Mesothelial cell of epicardium (in vitro differentiated cells): ENCODE measurements around the gene HSD17B14. TPM values are rescaled to one million over a fixed set of nuclear protein-coding genes. Genes with fewer than 3 reads are reported as not detected.
"Not testable (repeated sequence)": the region's sequence is repeated elsewhere in the genome, so short reads cannot be mapped to it uniquely, and the experiment has no call there.

ENCODE experiments used
- DNase-seq, 2 experiments: peaks; one replicate each; pipeline ENCODE4 v3.0.0; 2021; ENCODE audit warnings: low spot score in 2 of 2; ENCODE audit not compliant: unreplicated experiment in 2 of 2
- H3K27ac Mint-ChIP-seq: 2 replicates; pipeline ENCODE4 v1.8.0; 2021; ENCODE audit warnings: mixed read lengths
- H3K27me3 Mint-ChIP-seq: 2 replicates; pipeline ENCODE4 v1.8.0; 2021; ENCODE audit warnings: low read depth, mixed read lengths
- H3K36me3 Mint-ChIP-seq: 2 replicates; pipeline ENCODE4 v1.8.0; 2021; ENCODE audit warnings: mixed read lengths
- H3K4me1 Mint-ChIP-seq: 2 replicates; pipeline ENCODE4 v1.8.0; 2021; ENCODE audit warnings: mixed read lengths
- H3K4me3 Mint-ChIP-seq: 2 replicates; pipeline ENCODE4 v1.8.0; 2021; ENCODE audit warnings: mild to moderate bottlenecking, moderate library complexity, mixed read lengths
- H3K9me3 Mint-ChIP-seq: 2 replicates; pipeline ENCODE4 v1.8.0; 2021; ENCODE audit warnings: mixed read lengths
- CTCF ChIP-seq: fragments of 200-600 bp; sonication (generic); IDR thresholded peaks from one replicate; pipeline ENCODE4 v1.5.0; 2021; ENCODE audit warnings: antibody characterized with exemption; ENCODE audit not compliant: unreplicated experiment
- total RNA-seq: library from RNA; stranded (reverse); gene quantifications from 3 replicates; pipeline ENCODE4 v1.2.1, GENCODE V29; 2021

The HSD17B14 gene
- total RNA-seq, 1 donor from 2014 or later, result 27.1 TPM

GRCh38 chr19:48872884-48873475, 36.7 kb upstream of the HSD17B14 start:
- Mint-ChIP-seq H3K4me1 (peaks cover 47% of the 10 kb centered on the region), H3K36me3 (peaks cover 29% of the 10 kb centered on the region), H3K27ac (peak overlapping the region; percentile 100), H3K4me3 (peak overlapping the region; percentile 98), H3K27me3 (no peaks in the 10 kb centered on the region), H3K9me3 (no peaks in the 10 kb centered on the region)
- no peak for TF ChIP-seq CTCF
- DNase-seq, result peak; percentile 49 to 74

- Mint-ChIP-seq H3K27ac (peak within 1 kb of the TSS; percentile 100), H3K4me3 (peak within 1 kb of the TSS; percentile 98), H3K4me1 (peaks cover 51% of the 10 kb centered on the region), H3K27me3 (no peaks in the 10 kb centered on the region), H3K9me3 (no peaks in the 10 kb centered on the region), H3K36me3 (peaks cover 27% of the 10 kb centered on the region)
- TF ChIP-seq CTCF, result no peak
- DNase-seq, result peak; percentile 96 to 100
Measured at GRCh38 chr19:48872182-48872883, 36.0 kb upstream of the HSD17B14 start, which contains the start of gene PPP1R15A. Gene PPP1R15A, plus strand, starts transcription at chr19:48872421. Its CDS starts 813 bp downstream, at chr19:48873234.

- H3K27me3 Mint-ChIP-seq, H3K9me3 Mint-ChIP-seq, DNase-seq: not testable (repeated sequence)
- H3K4me1 Mint-ChIP-seq, result peaks cover 58% of the 10 kb centered on the region
- H3K27ac Mint-ChIP-seq, result peak overlapping the region; percentile 100
- H3K36me3 Mint-ChIP-seq, result peaks cover 27% of the 10 kb centered on the region
- H3K4me3 Mint-ChIP-seq, result peak overlapping the region; percentile 98
Measured at GRCh38 chr19:48871471-48872181, 35.3 kb upstream of the HSD17B14 start.

- DNase-seq, result no peak
- H3K27ac Mint-ChIP-seq, result no peak overlapping the region
- H3K4me3 Mint-ChIP-seq, result no peak overlapping the region
- no peaks in the 10 kb centered on the region for H3K27me3 Mint-ChIP-seq
- H3K9me3 Mint-ChIP-seq, result no peaks in the 10 kb centered on the region
- peaks cover 46% of the 10 kb centered on the region for H3K4me1 Mint-ChIP-seq
- peaks cover 18% of the 10 kb centered on the region for H3K36me3 Mint-ChIP-seq
- no peak for TF ChIP-seq CTCF
Measured at GRCh38 chr19:48870048-48870447, 33.8 kb upstream of the HSD17B14 start.

- Mint-ChIP-seq H3K27me3 (no peaks in the 10 kb centered on the region), H3K4me3 (peak within 1 kb of the TSS; percentile 56), H3K36me3 (peaks cover 7% of the 10 kb centered on the region), H3K9me3 (no peaks in the 10 kb centered on the region), H3K27ac (peak within 1 kb of the TSS; percentile 95), H3K4me1 (peaks cover 30% of the 10 kb centered on the region)
- TF ChIP-seq CTCF, result no peak
- DNase-seq, result no peak
Measured at GRCh38 chr19:48868114-48868886, 32.0 kb upstream of the HSD17B14 start, which contains the start of gene PLEKHA4. Gene PLEKHA4, minus strand, starts transcription at chr19:48868617. Its CDS starts 997 bp downstream, at chr19:48867620.
